Effector memory CD4-positive, alpha-beta T cell (primary cell): ENCODE measurements around the gene PPARGC1A.

ENCODE experiments used
- DNase-seq, 3 donors: peaks; one replicate each; pipeline ENCODE4 v3.0.0-alpha.2; 2020
- H3K27ac ChIP-seq: 2 replicates; pipeline ENCODE4 v1.7.0; 2013; ENCODE audit warnings: mild to moderate bottlenecking, low read length, moderate library complexity; ENCODE audit not compliant: insufficient read depth, poor library complexity, severe bottlenecking
- H3K27me3 ChIP-seq: replicated peaks from 2 replicates; pipeline ENCODE4 v1.7.0; 2013; ENCODE audit warnings: mild to moderate bottlenecking, low read length; ENCODE audit not compliant: insufficient read depth, control insufficient read depth, poor library complexity, severe bottlenecking
- H3K36me3 ChIP-seq: 2 replicates; pipeline ENCODE4 v1.7.0; 2013; ENCODE audit warnings: mild to moderate bottlenecking, low read length, moderate library complexity; ENCODE audit not compliant: control insufficient read depth, insufficient read depth
- H3K4me1 ChIP-seq: 2 replicates; pipeline ENCODE4 v1.7.0; 2013; ENCODE audit warnings: low read length, mild to moderate bottlenecking; ENCODE audit not compliant: control insufficient read depth, insufficient read depth, poor library complexity, severe bottlenecking
- H3K4me3 ChIP-seq: 2 replicates; pipeline ENCODE4 v1.7.0; 2013; ENCODE audit warnings: low read length, low read depth, mild to moderate bottlenecking; ENCODE audit not compliant: insufficient read depth, poor library complexity, severe bottlenecking
- H3K9me3 ChIP-seq: 2 replicates; pipeline ENCODE4 v1.7.0; 2013; ENCODE audit warnings: mild to moderate bottlenecking, low read length, moderate library complexity; ENCODE audit not compliant: control insufficient read depth

The PPARGC1A gene

DNA sequence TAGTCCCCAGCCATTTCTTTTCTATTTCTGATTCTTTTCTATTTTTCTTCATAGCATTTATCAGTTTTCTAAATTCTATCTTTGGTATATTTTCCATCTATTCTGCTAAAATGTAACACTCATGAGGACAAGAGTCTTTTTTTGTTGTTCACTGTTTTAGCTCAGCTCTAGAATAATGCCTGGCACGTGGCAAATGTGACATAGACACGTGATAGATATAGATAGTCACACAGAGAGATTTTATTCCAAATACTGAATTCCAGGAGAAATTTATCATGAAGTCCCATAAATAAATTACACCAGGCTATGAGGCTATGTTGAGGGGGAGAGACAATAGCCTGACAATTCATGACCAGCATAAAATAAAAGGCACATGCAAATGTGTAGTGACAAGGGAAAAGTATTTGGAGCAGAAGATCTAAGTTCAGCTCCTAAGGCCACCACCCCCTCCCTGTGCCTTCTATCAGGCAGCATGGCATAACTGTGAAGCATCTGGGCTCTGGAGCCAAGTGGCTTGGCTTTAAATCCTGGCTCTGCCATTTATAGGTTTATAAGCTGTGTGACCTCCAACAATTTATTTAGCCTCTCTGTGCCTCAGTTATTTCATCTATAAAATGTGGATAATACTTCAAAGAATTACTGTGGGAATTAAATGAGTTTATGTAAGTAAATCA lies 25.7 kb upstream of the PPARGC1A start:
- no peak overlapping the region for H3K27ac ChIP-seq
- no peaks in the 10 kb centered on the region for H3K27me3 ChIP-seq
- no peaks in the 10 kb centered on the region for H3K9me3 ChIP-seq
- H3K4me1 ChIP-seq, result no peaks in the 10 kb centered on the region
- no peak overlapping the region for H3K4me3 ChIP-seq
- H3K36me3 ChIP-seq, result no peaks in the 10 kb centered on the region
- no peak for DNase-seq

- no peak for DNase-seq
- H3K27me3 ChIP-seq, result no peaks in the 10 kb centered on the region
- no peak overlapping the region for H3K4me3 ChIP-seq
Measured at GRCh38 chr4:23911675-23912455, 22.0 kb upstream of the PPARGC1A start.

DNA sequence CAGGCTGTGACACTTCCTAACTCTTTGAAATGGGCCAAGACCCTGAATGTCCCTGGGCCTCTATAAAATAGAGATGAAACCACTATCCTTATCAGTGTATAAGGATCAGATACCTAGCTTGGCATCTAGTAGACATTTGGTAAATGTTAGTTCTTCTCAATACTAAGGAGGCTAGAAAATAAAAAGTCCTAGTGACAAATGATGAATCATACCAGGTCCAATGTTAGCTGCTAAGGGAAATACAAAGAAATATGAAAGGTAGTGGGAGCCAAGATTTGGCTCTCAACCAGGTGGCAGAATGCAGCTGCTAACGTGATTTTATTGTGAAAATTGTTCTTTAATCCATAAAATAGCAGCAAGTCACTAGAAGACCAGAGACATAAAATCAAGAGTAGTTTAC lies 19.8 kb upstream of the PPARGC1A start:
- Histone ChIP-seq H3K4me3 (no peak overlapping the region), H3K9me3 (no peaks in the 10 kb centered on the region), H3K4me1 (no peaks in the 10 kb centered on the region), H3K27ac (no peak overlapping the region), H3K27me3 (no peaks in the 10 kb centered on the region), H3K36me3 (no peaks in the 10 kb centered on the region)
- no peak for DNase-seq

More at GRCh38 chr4:23911675-23912455, 22.0 kb upstream of the PPARGC1A start:
- no peak overlapping the region for H3K27ac ChIP-seq
- H3K4me1 ChIP-seq, result no peaks in the 10 kb centered on the region
- no peaks in the 10 kb centered on the region for H3K36me3 ChIP-seq
- H3K9me3 ChIP-seq, result no peaks in the 10 kb centered on the region

DNA sequence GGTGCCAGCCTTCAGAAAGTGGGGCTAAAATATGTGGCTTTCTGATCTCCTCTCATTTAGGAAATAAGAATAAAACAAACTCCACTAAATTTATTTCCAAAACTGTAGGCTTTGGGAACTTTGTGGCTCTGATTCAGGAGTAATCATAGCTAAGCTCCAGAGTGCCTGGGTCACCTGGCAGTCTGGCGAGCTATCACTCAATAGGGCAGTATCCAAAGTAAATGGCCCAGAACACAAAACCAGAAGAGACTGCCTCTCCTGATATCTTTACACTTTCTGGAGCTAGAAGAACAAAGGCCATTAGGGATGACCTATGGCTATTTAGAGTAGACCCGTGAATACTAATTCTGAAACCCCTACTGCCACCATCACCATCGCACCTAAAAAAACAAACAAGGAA lies 17.0 kb upstream of the PPARGC1A start:
- H3K9me3 ChIP-seq, result no peaks in the 10 kb centered on the region
- H3K4me3 ChIP-seq, result no peak overlapping the region
- no peak for DNase-seq
- no peaks in the 10 kb centered on the region for H3K27me3 ChIP-seq
- no peak overlapping the region for H3K27ac ChIP-seq
- H3K36me3 ChIP-seq, result no peaks in the 10 kb centered on the region
- H3K4me1 ChIP-seq, result no peaks in the 10 kb centered on the region

- H3K4me3 ChIP-seq, result no peak overlapping the region
- no peak for DNase-seq
- H3K27ac ChIP-seq, result no peak overlapping the region
- H3K36me3 ChIP-seq, result no peaks in the 10 kb centered on the region
- no peaks in the 10 kb centered on the region for H3K27me3 ChIP-seq
- H3K9me3 ChIP-seq, result no peaks in the 10 kb centered on the region
- no peaks in the 10 kb centered on the region for H3K4me1 ChIP-seq
Measured at GRCh38 chr4:23904639-23905071, 14.8 kb upstream of the PPARGC1A start.

DNA sequence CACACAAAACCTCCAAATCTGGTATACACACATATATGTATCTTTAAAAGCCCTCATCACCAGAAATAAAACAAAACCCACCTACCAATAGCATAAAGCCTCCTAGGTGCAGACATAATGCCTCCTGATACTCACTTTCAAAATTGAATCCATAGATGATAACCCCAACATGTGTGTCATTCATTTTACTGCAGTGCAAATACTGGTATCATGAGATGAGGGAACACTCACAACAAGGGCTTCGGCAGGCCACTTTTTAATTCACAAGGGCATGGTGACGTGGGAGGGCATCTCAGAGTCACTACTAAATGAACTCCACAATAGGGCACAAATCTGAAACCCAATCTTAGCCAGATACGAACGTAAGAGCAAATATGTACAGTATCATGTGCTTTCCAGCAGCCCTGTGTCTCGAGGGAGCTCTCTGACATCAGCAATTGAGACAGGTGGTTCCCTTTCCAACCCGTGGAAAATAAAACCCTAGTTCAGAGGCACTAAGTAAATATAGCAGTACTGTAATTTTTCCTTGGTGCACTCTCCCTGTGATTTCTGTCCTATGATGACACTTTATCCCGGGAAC lies 14.1 kb upstream of the PPARGC1A start:
- no peak overlapping the region for H3K27ac ChIP-seq
- H3K4me3 ChIP-seq, result no peak overlapping the region
- H3K4me1 ChIP-seq, result no peaks in the 10 kb centered on the region
- H3K9me3 ChIP-seq, result no peaks in the 10 kb centered on the region
- H3K27me3 ChIP-seq, result no peaks in the 10 kb centered on the region
- H3K36me3 ChIP-seq, result no peaks in the 10 kb centered on the region
- DNase-seq, result no peak

- no peaks in the 10 kb centered on the region for H3K9me3 ChIP-seq
- no peak overlapping the region for H3K4me3 ChIP-seq
- H3K27me3 ChIP-seq, result no peaks in the 10 kb centered on the region
- H3K27ac ChIP-seq, result no peak overlapping the region
- H3K36me3 ChIP-seq, result no peaks in the 10 kb centered on the region
- H3K4me1 ChIP-seq, result no peaks in the 10 kb centered on the region
- DNase-seq, result no peak
Measured at GRCh38 chr4:23902222-23902804, 12.5 kb upstream of the PPARGC1A start.

GRCh38 chr4:23900636-23901035 lies 10.8 kb upstream of the PPARGC1A start:
- H3K4me1 ChIP-seq, result no peaks in the 10 kb centered on the region
- no peaks in the 10 kb centered on the region for H3K27me3 ChIP-seq
- DNase-seq, result no peak
- no peak overlapping the region for H3K27ac ChIP-seq
- H3K4me3 ChIP-seq, result no peak overlapping the region
- H3K9me3 ChIP-seq, result no peaks in the 10 kb centered on the region
- no peaks in the 10 kb centered on the region for H3K36me3 ChIP-seq

DNA sequence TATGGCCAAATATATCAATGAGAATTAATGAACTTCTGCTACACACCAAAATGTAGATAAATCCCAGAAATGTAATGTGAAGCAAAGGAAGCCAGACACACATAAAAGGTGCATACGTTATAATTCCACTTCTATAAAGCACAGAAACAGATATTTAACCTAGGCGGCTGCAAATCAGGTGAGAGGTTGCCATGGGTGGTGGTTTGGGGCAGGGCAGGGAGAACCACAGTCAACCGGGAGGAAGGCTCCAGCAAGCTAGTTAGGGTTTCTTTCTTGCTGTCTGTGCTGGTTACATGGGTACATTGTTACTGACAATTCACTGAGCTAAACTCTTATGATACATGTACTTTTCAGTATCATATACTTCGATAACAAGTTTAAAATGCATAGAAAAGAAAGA lies 9.7 kb upstream of the PPARGC1A start:
- Histone ChIP-seq H3K9me3 (no peaks in the 10 kb centered on the region), H3K4me1 (no peaks in the 10 kb centered on the region), H3K36me3 (no peaks in the 10 kb centered on the region), H3K4me3 (no peak overlapping the region), H3K27ac (no peak overlapping the region), H3K27me3 (no peaks in the 10 kb centered on the region)
- no peak for DNase-seq
